ENCODE data around the gene AIMP1. TPM values are rescaled to one million over a fixed set of nuclear protein-coding genes. Genes with fewer than 3 reads are reported as not detected.
"Not testable (repeated sequence)": the region's sequence is repeated elsewhere in the genome, so short reads cannot be mapped to it uniquely, and the experiment has no call there.

Gene AIMP1
- total and polyA plus RNA-seq, 12 donors, result 7.3 to 75.2 (median 37.0) TPM

DNA sequence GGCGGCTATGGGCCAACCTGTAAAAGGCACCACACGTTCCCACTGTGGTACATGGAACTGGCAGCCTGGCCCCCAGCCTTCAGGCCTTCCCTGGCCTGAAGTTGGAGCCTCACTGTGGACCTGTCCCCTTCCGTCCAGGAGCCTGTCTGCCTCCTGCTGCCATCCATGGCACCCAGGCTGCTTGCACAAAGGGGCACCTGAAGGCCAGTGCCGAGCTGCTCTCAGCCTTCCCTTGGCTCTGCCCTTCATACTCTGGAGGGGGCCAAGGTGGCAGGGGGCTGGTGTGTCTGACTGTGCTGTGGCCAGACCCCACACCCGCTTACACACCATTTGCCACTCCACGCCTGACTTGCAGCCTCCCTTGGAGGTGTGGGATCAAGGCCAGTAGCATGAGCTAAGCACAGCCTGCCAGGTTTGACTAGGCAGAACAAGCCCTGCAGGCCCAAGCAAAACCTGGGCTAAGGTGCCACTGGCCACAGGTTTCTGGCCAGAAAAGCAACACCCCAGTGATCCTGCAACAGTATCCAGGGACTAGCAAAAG is 69.6 kb downstream of the AIMP1 start:
- no peak for DNase-seq
- TF ChIP-seq POLR2A (IDR thresholded peaks at IDR 0.05), result no peak
- TF ChIP-seq, protein P1, sequence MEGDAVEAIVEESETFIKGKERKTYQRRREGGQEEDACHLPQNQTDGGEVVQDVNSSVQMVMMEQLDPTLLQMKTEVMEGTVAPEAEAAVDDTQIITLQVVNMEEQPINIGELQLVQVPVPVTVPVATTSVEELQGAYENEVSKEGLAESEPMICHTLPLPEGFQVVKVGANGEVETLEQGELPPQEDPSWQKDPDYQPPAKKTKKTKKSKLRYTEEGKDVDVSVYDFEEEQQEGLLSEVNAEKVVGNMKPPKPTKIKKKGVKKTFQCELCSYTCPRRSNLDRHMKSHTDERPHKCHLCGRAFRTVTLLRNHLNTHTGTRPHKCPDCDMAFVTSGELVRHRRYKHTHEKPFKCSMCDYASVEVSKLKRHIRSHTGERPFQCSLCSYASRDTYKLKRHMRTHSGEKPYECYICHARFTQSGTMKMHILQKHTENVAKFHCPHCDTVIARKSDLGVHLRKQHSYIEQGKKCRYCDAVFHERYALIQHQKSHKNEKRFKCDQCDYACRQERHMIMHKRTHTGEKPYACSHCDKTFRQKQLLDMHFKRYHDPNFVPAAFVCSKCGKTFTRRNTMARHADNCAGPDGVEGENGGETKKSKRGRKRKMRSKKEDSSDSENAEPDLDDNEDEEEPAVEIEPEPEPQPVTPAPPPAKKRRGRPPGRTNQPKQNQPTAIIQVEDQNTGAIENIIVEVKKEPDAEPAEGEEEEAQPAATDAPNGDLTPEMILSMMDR (IDR thresholded peaks at IDR 0.05), result no peak
- 76 to 91% (median 80%) methylated on average over 2 to 6 of the region's 6 CpGs for WGBS, 4 donors
- H3K4me3 ChIP-seq, result no peak overlapping the region
- intact Hi-C loops (cut with DNase I), result no loop called here
- H3K27me3 ChIP-seq, result no peaks in the 10 kb centered on the region
- H3K36me3 ChIP-seq (replicated peaks in 1 of 2), result no peaks in the 10 kb centered on the region
- no peaks in the 10 kb centered on the region for H3K9me3 ChIP-seq (replicated peaks in 1 of 3)
- H3K4me1 ChIP-seq (replicated peaks in 1 of 2), result no peaks in the 10 kb centered on the region
- no peak overlapping the region for H3K27ac ChIP-seq

DNA sequence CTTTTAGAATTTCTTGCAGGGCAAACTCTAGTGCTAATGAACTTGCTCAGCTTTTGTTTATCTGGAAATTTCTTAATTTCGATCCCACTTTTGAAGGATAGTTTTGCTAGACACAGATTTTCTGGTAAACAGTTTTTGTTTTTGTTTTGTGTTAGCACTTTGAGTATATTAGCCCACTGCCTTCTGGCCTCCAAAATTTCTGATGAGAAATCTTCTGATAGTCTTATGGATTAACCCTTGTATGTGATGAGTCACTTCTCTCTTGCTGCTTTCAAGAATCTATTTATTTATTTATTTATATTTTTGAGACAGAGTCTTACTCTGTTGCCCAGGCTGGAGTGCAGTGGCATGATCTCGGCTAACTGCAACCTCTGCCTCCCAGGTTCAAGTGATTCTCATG is 79.2 kb downstream of the AIMP1 start:
- Histone ChIP-seq H3K27ac (no peak overlapping the region), H3K36me3 (replicated peaks in 1 of 2) (no peaks in the 10 kb centered on the region), H3K27me3 (no peaks in the 10 kb centered on the region), H3K4me3 (no peak overlapping the region), H3K9me3 (replicated peaks in 1 of 3) (peaks cover 0 to 13% (median 0%) of the 10 kb centered on the region in 3 donors), H3K4me1 (replicated peaks in 1 of 2) (no peaks in the 10 kb centered on the region)
- DNase-seq, result no peak
- intact Hi-C loops (cut with DNase I), result no loop called here
- no peak for TF ChIP-seq POLR2A (IDR thresholded peaks at IDR 0.05)
- TF ChIP-seq, protein P1 (IDR thresholded peaks at IDR 0.05), result no peak
- WGBS, 4 donors, result 67 to 95% (median 82%) methylated on average over 2 of the region's 2 CpGs

DNA sequence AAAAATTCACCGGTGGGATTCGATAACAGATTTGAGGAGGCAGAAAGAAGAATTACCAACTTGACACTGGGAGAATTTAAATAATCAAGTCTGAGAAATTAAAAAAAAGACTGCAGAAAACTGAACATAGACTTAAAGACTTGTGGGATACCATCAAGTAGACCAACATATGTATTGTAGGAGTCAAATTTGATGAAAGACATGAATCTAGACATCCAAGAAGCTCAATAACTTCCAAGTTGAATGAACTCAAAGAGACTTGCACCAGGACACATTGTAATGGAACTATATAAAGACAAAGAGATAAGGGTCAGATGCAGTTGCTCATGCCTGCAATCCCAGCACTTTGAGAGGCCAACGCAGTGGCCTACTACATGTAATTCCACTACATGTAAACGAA is 82.5 kb downstream of the AIMP1 start:
- WGBS, 4 donors, result 60 to 78% (median 64%) methylated on average over 2 to 4 of the region's 4 CpGs
- H3K27me3 ChIP-seq; H3K4me1 ChIP-seq (replicated peaks in 1 of 2); intact Hi-C loops (cut with DNase I); H3K27ac ChIP-seq; H3K4me3 ChIP-seq; H3K36me3 ChIP-seq (replicated peaks in 1 of 2); DNase-seq: not testable (repeated sequence)
- peaks cover 0 to 13% (median 0%) of the 10 kb centered on the region in 3 donors for H3K9me3 ChIP-seq (replicated peaks in 1 of 3)

Other genes starting within 250 kb of the AIMP1 start
- 10 to 100 TPM; 22.9 to 76.3 (median 45.1) TPM for gene TBCK, start 341 bp upstream of the AIMP1 start, total RNA-seq
- gene TBCK, start 341 bp upstream of the AIMP1 start, polyA plus RNA-seq, result 10 to 100 TPM; 12.6 to 23.5 (median 16.6) TPM
- not detected for gene GIMD1, start 52.2 kb downstream of the AIMP1 start, total RNA-seq
- not detected for gene GIMD1, start 52.2 kb downstream of the AIMP1 start, polyA plus RNA-seq

Measured in adrenal gland (tissue), 12 donors.